HepG2 (cell line): ENCODE data around the gene ALK.

Source experiments
- ADNP ChIP-seq: sonication (generic); formaldehyde crosslinking; IDR thresholded peaks from 2 replicates; pipeline ENCODE4 v1.4.0; 2020; ENCODE audit warnings: missing genetic modification reagents
- GTF2F1 ChIP-seq: fragments of 150-350 bp; IDR thresholded peaks from 2 replicates; pipeline ENCODE4 v1.6.1; 2014; ENCODE audit warnings: low read length
- SP1 ChIP-seq, 2 experiments: fragments of 450-650 bp in 1 of 2; sonication (generic) in 1 of 2; formaldehyde crosslinking in 1 of 2; IDR thresholded peaks; 2 replicates each; pipeline versions ENCODE4 v1.4.0 to v1.6.1; 2016 to 2020; ENCODE audit warnings: missing genetic modification reagents in 1 of 2
- ZNF841 ChIP-seq: sonication (generic); formaldehyde crosslinking; IDR thresholded peaks from 2 replicates; pipeline ENCODE4 v1.8.1; 2023; ENCODE audit warnings: missing genetic modification reagents, borderline replicate concordance
- TF ChIP-seq, protein P1 (sequence below): IDR thresholded peaks from 2 replicates; pipeline ENCODE4 v1.6.1; 2012; ENCODE audit warnings: low read depth, low read length, improper control_type of control experiment

- TF ChIP-seq GTF2F1 (no peak), ADNP (CRISPR knock-in tag) (no peak), ZNF841 (CRISPR knock-in tag) (no peak), SP1 (IDR thresholded peaks at IDR 0.05) (no peak), SP1 (CRISPR knock-in tag; IDR thresholded peaks at IDR 0.05) (no peak)
- TF ChIP-seq, protein P1, sequence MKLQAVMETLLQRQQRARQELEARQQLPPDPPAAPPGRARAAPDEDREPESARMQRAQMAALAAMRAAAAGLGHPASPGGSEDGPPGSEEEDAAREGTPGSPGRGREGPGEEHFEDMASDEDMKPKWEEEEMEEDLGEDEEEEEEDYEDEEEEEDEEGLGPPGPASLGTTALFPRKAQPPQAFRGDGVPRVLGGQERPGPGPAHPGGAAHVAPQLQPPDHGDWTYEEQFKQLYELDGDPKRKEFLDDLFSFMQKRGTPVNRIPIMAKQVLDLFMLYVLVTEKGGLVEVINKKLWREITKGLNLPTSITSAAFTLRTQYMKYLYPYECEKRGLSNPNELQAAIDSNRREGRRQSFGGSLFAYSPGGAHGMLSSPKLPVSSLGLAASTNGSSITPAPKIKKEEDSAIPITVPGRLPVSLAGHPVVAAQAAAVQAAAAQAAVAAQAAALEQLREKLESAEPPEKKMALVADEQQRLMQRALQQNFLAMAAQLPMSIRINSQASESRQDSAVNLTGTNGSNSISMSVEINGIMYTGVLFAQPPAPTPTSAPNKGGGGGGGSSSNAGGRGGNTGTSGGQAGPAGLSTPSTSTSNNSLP: no peak
Measured at GRCh38 chr2:29281916-29282247, 639.5 kb downstream of the ALK start.
